GM23338 (cell line): ENCODE data around the gene RNF150. TPM values are rescaled to one million over a fixed set of nuclear protein-coding genes. Genes with fewer than 3 reads are reported as not detected.
A peak's percentile ranks its signal among the peaks of the same experiment; 100 is the strongest.

Source experiments
- ATAC-seq: fragments of 200-7000 bp; cut with Tn5 transposase; 3 replicates; pipeline ENCODE4 v1.9.1; 2020
- DNase-seq: peaks from one replicate; pipeline ENCODE4 v3.0.0-alpha.2; 2015; ENCODE audit warnings: low spot score
- H2AFZ ChIP-seq: fragments of 200-600 bp; sonication (generic); 2 replicates; pipeline ENCODE4 v1.8.0; 2016; ENCODE audit warnings: antibody characterized with exemption, mild to moderate bottlenecking, moderate library complexity
- H3F3A ChIP-seq: fragments of 200-600 bp; sonication (generic); replicated peaks from 2 replicates; pipeline ENCODE4 v1.8.0; 2017; ENCODE audit warnings: antibody characterized with exemption, mixed run types, low read depth
- H3K27ac ChIP-seq: fragments of 200-600 bp; sonication (generic); 2 replicates; pipeline ENCODE4 v1.6.1; 2016; ENCODE audit warnings: low read depth
- H3K27me3 ChIP-seq: fragments of 200-600 bp; sonication (generic); 2 replicates; pipeline ENCODE4 v1.8.0; 2016; ENCODE audit warnings: mild to moderate bottlenecking, mixed run types, moderate library complexity; ENCODE audit not compliant: insufficient read depth
- H3K36me3 ChIP-seq: fragments of 200-600 bp; sonication (generic); 2 replicates; pipeline ENCODE4 v1.8.0; 2016; ENCODE audit warnings: mild to moderate bottlenecking; ENCODE audit not compliant: insufficient read depth
- H3K4me1 ChIP-seq: fragments of 200-600 bp; sonication (generic); 2 replicates; pipeline ENCODE4 v1.8.0; 2016; ENCODE audit warnings: mild to moderate bottlenecking, moderate library complexity; ENCODE audit not compliant: insufficient read depth
- H3K4me2 ChIP-seq: fragments of 200-600 bp; sonication (generic); 2 replicates; pipeline ENCODE4 v1.7.1; 2017; ENCODE audit warnings: mixed run types
- H3K4me3 ChIP-seq: fragments of 200-600 bp; sonication (generic); 2 replicates; pipeline ENCODE4 v1.6.1; 2016; ENCODE audit warnings: mixed run types
- H3K79me2 ChIP-seq: fragments of 200-600 bp; sonication (generic); replicated peaks from 2 replicates; pipeline ENCODE4 v1.8.0; 2017; ENCODE audit warnings: mild to moderate bottlenecking; ENCODE audit not compliant: insufficient read depth
- H3K9me2 ChIP-seq: fragments of 200-600 bp; sonication (generic); 2 replicates; pipeline ENCODE4 v1.8.0; 2017; ENCODE audit not compliant: insufficient read depth
- H4K20me1 ChIP-seq: fragments of 200-600 bp; sonication (generic); replicated peaks from 2 replicates; pipeline ENCODE4 v1.8.0; 2017; ENCODE audit warnings: mild to moderate bottlenecking; ENCODE audit not compliant: insufficient read depth
- H3K27ac Mint-ChIP-seq: 2 replicates; pipeline ENCODE4 v1.8.0; 2020; ENCODE audit warnings: inconsistent platforms, mild to moderate bottlenecking, moderate library complexity, mixed read lengths
- H3K27me3 Mint-ChIP-seq: 3 replicates; pipeline ENCODE4 v1.8.0; 2022; ENCODE audit warnings: low read depth, mild to moderate bottlenecking, moderate library complexity, mixed read lengths, inconsistent platforms; ENCODE audit not compliant: insufficient read depth, poor library complexity
- H3K36me3 Mint-ChIP-seq: 3 replicates; pipeline ENCODE4 v1.8.0; 2021; ENCODE audit warnings: low read depth, mild to moderate bottlenecking, inconsistent platforms, moderate library complexity, mixed read lengths
- H3K4me1 Mint-ChIP-seq: 3 replicates; pipeline ENCODE4 v1.8.0; 2020; ENCODE audit warnings: mild to moderate bottlenecking, inconsistent platforms, mixed read lengths
- H3K4me3 Mint-ChIP-seq: 3 replicates; pipeline ENCODE4 v1.8.0; 2021; ENCODE audit warnings: moderate library complexity, mild to moderate bottlenecking, inconsistent platforms, mixed read lengths
- H3K9me3 Mint-ChIP-seq: 3 replicates; pipeline ENCODE4 v1.8.0; 2020; ENCODE audit warnings: moderate library complexity, mild to moderate bottlenecking, inconsistent platforms, mixed read lengths
- CREB1 ChIP-seq: fragments of 250-450 bp; sonication (Bioruptor Pico); IDR thresholded peaks from 2 replicates; pipeline ENCODE4 v1.5.0; 2020; ENCODE audit warnings: low read depth, mild to moderate bottlenecking, moderate library complexity
- EZH2 ChIP-seq: fragments of 200-600 bp; sonication (generic); IDR thresholded peaks from one replicate; pipeline ENCODE4 v1.8.0; 2017; ENCODE audit warnings: antibody characterized with exemption, mild to moderate bottlenecking, low read depth; ENCODE audit not compliant: unreplicated experiment
- EZH2phosphoT487 ChIP-seq: fragments of 200-600 bp; sonication (generic); IDR thresholded peaks from one replicate; pipeline ENCODE4 v1.8.1; 2018; ENCODE audit warnings: antibody characterized with exemption; ENCODE audit not compliant: unreplicated experiment
- JUNB ChIP-seq: IDR thresholded peaks from one replicate; pipeline ENCODE4 v1.6.1; 2016; ENCODE audit warnings: antibody characterized with exemption; ENCODE audit not compliant: unreplicated experiment
- NANOG ChIP-seq: IDR thresholded peaks from 2 replicates; pipeline ENCODE4 v1.6.1; 2016; ENCODE audit warnings: antibody characterized with exemption, borderline replicate concordance
- STAT1 ChIP-seq: IDR thresholded peaks from one replicate; pipeline ENCODE4 v1.6.1; 2016; ENCODE audit warnings: antibody characterized with exemption; ENCODE audit not compliant: unreplicated experiment
- polyA plus RNA-seq: library from polyadenylated mRNA; unstranded; fragments of >200 nt; fragmentation: Nextera tagmentation; extraction: Ambion mirVana; gene quantifications from 2 replicates; pipeline ENCODE4 v1.2.1, GENCODE V29; 2016
- total RNA-seq: library from RNA; depleted of rRNA; stranded (reverse); fragments of >200 nt; shearing (Covaris generic); gene quantifications from 2 replicates; pipeline ENCODE4 v1.2.3, GENCODE V29; 2014
- TF ChIP-seq, protein P1 (sequence below): fragments of 250-450 bp; sonication (Bioruptor Pico); IDR thresholded peaks from 2 replicates; pipeline ENCODE4 v1.5.0; 2020; ENCODE audit warnings: mild to moderate bottlenecking, moderate library complexity

The RNF150 gene
- total and polyA plus RNA-seq, 2 experiments from 2014 or later, result 1.3 to 6.1 TPM

DNA sequence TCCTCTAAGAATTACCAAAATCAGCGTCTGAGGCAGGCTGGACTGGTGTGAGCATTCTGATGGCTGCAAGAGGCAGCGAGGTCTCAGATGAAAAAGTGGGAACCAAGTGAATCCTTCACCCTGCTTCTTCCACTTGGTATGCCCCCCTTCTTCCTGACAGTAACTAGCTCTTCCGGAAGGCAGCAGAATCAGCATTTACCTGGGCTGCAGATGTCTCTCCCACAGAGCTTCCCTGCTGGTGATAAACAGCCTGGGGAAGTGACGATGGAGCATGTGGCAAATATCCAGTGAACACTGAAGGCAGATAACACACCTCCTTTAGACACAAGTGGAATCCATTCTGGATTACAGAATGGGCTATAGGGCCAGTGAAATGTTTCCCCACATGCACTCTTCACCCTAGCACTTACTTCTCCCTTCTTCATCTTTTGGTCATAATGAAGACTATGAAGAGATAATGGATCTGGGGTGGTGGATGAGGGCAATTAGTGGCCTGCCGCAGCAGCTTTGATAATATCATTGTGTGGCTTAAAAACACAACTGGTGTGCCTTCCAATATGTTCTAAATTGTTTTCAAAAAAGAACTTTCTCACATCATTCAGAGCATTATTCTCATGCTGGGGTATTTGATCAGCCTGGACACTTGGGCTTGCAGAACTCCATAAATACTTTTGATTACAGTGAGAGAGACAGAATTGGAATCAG is 316.3 kb downstream of the RNF150 start:
- Histone ChIP-seq H3K4me1 (no peaks in the 10 kb centered on the region), H2AFZ (peak overlapping the region; percentile 5; the same call in 1 of the 2 replicates), H3K79me2 (no peaks in the 10 kb centered on the region), H3K4me2 (no peak overlapping the region), H3K9me2 (no peaks in the 10 kb centered on the region), H3K36me3 (no peaks in the 10 kb centered on the region), H4K20me1 (no peaks in the 10 kb centered on the region), H3K4me3 (no peak overlapping the region), H3F3A (no peaks in the 10 kb centered on the region), H3K27ac (no peak overlapping the region), H3K27me3 (no peaks in the 10 kb centered on the region)
- H3K9me3 Mint-ChIP-seq, result peaks cover 10% of the 10 kb centered on the region; the same call in 1 of the 3 replicates
- TF ChIP-seq NANOG, result no peak
- no peak for TF ChIP-seq JUNB
- H3K27me3 Mint-ChIP-seq, result peaks cover 1% of the 10 kb centered on the region
- H3K4me1 Mint-ChIP-seq, result peaks cover 19% of the 10 kb centered on the region
- H3K4me3 Mint-ChIP-seq, result no peak overlapping the region
- no peaks in the 10 kb centered on the region for H3K36me3 Mint-ChIP-seq
- ATAC-seq (peak; percentile 46; the same call in 1 of the 3 replicates), DNase-seq (no peak)
- H3K27ac Mint-ChIP-seq, result peak overlapping the region; percentile 14; the same call in 1 of the 2 replicates

DNA sequence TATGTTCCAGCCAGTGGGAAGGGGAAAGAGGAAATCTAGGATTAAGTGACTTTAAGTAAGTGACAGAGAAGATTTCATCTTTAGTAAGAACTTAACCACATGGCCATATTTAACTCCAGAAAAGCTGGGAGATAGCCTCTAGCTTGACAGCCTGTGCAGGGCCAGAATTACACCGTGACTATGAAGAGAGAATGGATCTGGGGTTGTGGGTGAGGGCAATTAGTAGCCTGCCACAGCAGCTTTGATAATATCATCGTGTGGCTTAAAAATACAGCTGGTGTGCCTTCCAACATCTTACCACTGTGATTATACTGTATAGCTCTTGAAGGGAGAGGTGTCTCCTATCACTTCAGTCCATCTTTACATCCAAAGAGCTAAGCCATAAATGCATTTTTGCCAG is 319.5 kb downstream of the RNF150 start:
- H3K36me3 ChIP-seq, result no peaks in the 10 kb centered on the region
- H2AFZ ChIP-seq, result no peak overlapping the region
- H3F3A ChIP-seq, result no peaks in the 10 kb centered on the region
- no peak overlapping the region for H3K4me2 ChIP-seq
- no peak overlapping the region for H3K27ac ChIP-seq
- H3K36me3 Mint-ChIP-seq, result no peaks in the 10 kb centered on the region
- peaks cover 22% of the 10 kb centered on the region for H3K4me1 Mint-ChIP-seq
- H3K4me1 ChIP-seq, result no peaks in the 10 kb centered on the region
- peaks cover 4% of the 10 kb centered on the region for H3K27me3 Mint-ChIP-seq
- no peaks in the 10 kb centered on the region; the same call in 1 of the 2 replicates for H4K20me1 ChIP-seq
- no peak overlapping the region for H3K4me3 ChIP-seq
- H3K79me2 ChIP-seq, result no peaks in the 10 kb centered on the region
- H3K27me3 ChIP-seq, result no peaks in the 10 kb centered on the region
- H3K9me2 ChIP-seq, result no peaks in the 10 kb centered on the region
- DNase-seq (no peak), ATAC-seq (no peak)
- no peaks in the 10 kb centered on the region; the same call in 2 of the 3 replicates for H3K9me3 Mint-ChIP-seq
- no peak overlapping the region for H3K4me3 Mint-ChIP-seq
- TF ChIP-seq, protein P1, sequence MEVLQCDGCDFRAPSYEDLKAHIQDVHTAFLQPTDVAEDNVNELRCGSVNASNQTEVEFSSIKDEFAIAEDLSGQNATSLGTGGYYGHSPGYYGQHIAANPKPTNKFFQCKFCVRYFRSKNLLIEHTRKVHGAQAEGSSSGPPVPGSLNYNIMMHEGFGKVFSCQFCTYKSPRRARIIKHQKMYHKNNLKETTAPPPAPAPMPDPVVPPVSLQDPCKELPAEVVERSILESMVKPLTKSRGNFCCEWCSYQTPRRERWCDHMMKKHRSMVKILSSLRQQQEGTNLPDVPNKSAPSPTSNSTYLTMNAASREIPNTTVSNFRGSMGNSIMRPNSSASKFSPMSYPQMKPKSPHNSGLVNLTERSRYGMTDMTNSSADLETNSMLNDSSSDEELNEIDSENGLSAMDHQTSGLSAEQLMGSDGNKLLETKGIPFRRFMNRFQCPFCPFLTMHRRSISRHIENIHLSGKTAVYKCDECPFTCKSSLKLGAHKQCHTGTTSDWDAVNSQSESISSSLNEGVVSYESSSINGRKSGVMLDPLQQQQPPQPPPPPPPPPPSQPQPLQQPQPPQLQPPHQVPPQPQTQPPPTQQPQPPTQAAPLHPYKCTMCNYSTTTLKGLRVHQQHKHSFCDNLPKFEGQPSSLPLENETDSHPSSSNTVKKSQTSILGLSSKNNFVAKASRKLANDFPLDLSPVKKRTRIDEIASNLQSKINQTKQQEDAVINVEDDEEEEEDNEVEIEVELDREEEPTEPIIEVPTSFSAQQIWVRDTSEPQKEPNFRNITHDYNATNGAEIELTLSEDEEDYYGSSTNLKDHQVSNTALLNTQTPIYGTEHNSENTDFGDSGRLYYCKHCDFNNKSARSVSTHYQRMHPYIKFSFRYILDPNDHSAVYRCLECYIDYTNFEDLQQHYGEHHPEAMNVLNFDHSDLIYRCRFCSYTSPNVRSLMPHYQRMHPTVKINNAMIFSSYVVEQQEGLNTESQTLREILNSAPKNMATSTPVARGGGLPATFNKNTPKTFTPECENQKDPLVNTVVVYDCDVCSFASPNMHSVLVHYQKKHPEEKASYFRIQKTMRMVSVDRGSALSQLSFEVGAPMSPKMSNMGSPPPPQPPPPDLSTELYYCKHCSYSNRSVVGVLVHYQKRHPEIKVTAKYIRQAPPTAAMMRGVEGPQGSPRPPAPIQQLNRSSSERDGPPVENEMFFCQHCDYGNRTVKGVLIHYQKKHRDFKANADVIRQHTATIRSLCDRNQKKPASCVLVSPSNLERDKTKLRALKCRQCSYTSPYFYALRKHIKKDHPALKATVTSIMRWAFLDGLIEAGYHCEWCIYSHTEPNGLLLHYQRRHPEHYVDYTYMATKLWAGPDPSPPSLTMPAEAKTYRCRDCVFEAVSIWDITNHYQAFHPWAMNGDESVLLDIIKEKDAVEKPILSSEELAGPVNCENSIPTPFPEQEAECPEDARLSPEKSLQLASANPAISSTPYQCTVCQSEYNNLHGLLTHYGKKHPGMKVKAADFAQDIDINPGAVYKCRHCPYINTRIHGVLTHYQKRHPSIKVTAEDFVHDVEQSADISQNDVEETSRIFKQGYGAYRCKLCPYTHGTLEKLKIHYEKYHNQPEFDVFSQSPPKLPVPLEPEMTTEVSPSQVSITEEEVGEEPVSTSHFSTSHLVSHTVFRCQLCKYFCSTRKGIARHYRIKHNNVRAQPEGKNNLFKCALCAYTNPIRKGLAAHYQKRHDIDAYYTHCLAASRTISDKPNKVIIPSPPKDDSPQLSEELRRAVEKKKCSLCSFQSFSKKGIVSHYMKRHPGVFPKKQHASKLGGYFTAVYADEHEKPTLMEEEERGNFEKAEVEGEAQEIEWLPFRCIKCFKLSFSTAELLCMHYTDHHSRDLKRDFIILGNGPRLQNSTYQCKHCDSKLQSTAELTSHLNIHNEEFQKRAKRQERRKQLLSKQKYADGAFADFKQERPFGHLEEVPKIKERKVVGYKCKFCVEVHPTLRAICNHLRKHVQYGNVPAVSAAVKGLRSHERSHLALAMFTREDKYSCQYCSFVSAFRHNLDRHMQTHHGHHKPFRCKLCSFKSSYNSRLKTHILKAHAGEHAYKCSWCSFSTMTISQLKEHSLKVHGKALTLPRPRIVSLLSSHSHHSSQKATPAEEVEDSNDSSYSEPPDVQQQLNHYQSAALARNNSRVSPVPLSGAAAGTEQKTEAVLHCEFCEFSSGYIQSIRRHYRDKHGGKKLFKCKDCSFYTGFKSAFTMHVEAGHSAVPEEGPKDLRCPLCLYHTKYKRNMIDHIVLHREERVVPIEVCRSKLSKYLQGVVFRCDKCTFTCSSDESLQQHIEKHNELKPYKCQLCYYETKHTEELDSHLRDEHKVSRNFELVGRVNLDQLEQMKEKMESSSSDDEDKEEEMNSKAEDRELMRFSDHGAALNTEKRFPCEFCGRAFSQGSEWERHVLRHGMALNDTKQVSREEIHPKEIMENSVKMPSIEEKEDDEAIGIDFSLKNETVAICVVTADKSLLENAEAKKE (CRISPR knock-in tag), result no peak
- no peak for TF ChIP-seq CREB1 (CRISPR knock-in tag)
- no peak for TF ChIP-seq NANOG
- TF ChIP-seq EZH2, result no peak
- TF ChIP-seq STAT1, result no peak
- no peak for TF ChIP-seq EZH2phosphoT487
- no peak overlapping the region for H3K27ac Mint-ChIP-seq
